C4-2B (cell line): ENCODE results near the gene PLXNA2.

Experiments
- H3K27ac ChIP-seq: fragments of 450-650 bp; 2 replicates; pipeline ENCODE4 v1.5.1; 2017
- CTCF ChIP-seq: fragments of 450-650 bp; conservative IDR thresholded peaks from 2 replicates; pipeline ENCODE4 v1.5.1; 2017; ENCODE audit warnings: mild to moderate bottlenecking
- ZFX ChIP-seq: fragments of 450-650 bp; IDR thresholded peaks from 2 replicates; pipeline ENCODE4 v1.6.1; 2017

PLXNA2 gene

GRCh38 chr1:208264469-208265121 lies 20.4 kb upstream of the PLXNA2 start:
- no peak overlapping the region for H3K27ac ChIP-seq
- TF ChIP-seq CTCF, result no peak
- TF ChIP-seq ZFX, result no peak

- no peak for TF ChIP-seq ZFX
- no peak for TF ChIP-seq CTCF
- no peak overlapping the region for H3K27ac ChIP-seq
Measured at GRCh38 chr1:208261874-208262273, 17.7 kb upstream of the PLXNA2 start.

GRCh38 chr1:208258277-208258676 lies 14.1 kb upstream of the PLXNA2 start:
- no peak for TF ChIP-seq CTCF
- TF ChIP-seq ZFX, result no peak
- H3K27ac ChIP-seq, result no peak overlapping the region

GRCh38 chr1:208257351-208257750 lies 13.2 kb upstream of the PLXNA2 start:
- H3K27ac ChIP-seq, result no peak overlapping the region
- TF ChIP-seq ZFX (no peak), CTCF (no peak)

- H3K27ac ChIP-seq, result no peak overlapping the region
- TF ChIP-seq CTCF, result no peak
Measured at GRCh38 chr1:208256556-208256955, 12.4 kb upstream of the PLXNA2 start.

GRCh38 chr1:208256091-208256490 lies 11.9 kb upstream of the PLXNA2 start:
- TF ChIP-seq ZFX (no peak), CTCF (no peak)
- H3K27ac ChIP-seq, result no peak overlapping the region

- H3K27ac ChIP-seq, result no peak overlapping the region
- TF ChIP-seq CTCF, result no peak
- no peak for TF ChIP-seq ZFX
Measured at GRCh38 chr1:208254862-208255261, 10.7 kb upstream of the PLXNA2 start.
